ENCODE data around the gene ENTR1.

ENTR1 gene

GRCh38 chr9:136410500-136411287 is at the start of gene ENTR1, which contains the start of gene PMPCA:
Gene ENTR1 (minus strand): TSS chr9:136410614. CDS start chr9:136410397, 217 bp downstream.
Gene PMPCA (plus strand): TSS chr9:136410658. CDS start chr9:136410669, 11 bp downstream.
- TF ChIP-seq CTCF (conservative IDR thresholded peaks at IDR 0.05): no peak
- H3K27ac ChIP-seq: peak within 1 kb of the TSS; percentile 91

GRCh38 chr9:136459425-136459824 is 49.0 kb upstream of the ENTR1 start:
- TF ChIP-seq CTCF (conservative IDR thresholded peaks at IDR 0.05): no peak
- no peak overlapping the region for H3K27ac ChIP-seq

- no peak overlapping the region for H3K27ac ChIP-seq
- no peak for TF ChIP-seq CTCF (conservative IDR thresholded peaks at IDR 0.05)
Measured at GRCh38 chr9:136457326-136457725, 46.9 kb upstream of the ENTR1 start.

- no peak overlapping the region for H3K27ac ChIP-seq
- no peak for TF ChIP-seq CTCF (conservative IDR thresholded peaks at IDR 0.05)
Measured at GRCh38 chr9:136456258-136456657, 45.8 kb upstream of the ENTR1 start.

GRCh38 chr9:136455043-136456002 is 44.9 kb upstream of the ENTR1 start:
- no peak overlapping the region for H3K27ac ChIP-seq
- TF ChIP-seq CTCF (conservative IDR thresholded peaks at IDR 0.05): no peak

- no peak overlapping the region for H3K27ac ChIP-seq
- TF ChIP-seq CTCF (conservative IDR thresholded peaks at IDR 0.05): no peak
Measured at GRCh38 chr9:136454026-136454796, 43.8 kb upstream of the ENTR1 start.
